ENCODE measurements around the gene BDKRB2. TPM values are rescaled to one million over a fixed set of nuclear protein-coding genes. Genes with fewer than 3 reads are reported as not detected.

The BDKRB2 gene
- total and polyA plus RNA-seq, 2 of the 8 experiments (the other 6 are each of a cell fraction or from before 2014, with no cell fraction given), result 0.13 to 0.21 TPM

DNA sequence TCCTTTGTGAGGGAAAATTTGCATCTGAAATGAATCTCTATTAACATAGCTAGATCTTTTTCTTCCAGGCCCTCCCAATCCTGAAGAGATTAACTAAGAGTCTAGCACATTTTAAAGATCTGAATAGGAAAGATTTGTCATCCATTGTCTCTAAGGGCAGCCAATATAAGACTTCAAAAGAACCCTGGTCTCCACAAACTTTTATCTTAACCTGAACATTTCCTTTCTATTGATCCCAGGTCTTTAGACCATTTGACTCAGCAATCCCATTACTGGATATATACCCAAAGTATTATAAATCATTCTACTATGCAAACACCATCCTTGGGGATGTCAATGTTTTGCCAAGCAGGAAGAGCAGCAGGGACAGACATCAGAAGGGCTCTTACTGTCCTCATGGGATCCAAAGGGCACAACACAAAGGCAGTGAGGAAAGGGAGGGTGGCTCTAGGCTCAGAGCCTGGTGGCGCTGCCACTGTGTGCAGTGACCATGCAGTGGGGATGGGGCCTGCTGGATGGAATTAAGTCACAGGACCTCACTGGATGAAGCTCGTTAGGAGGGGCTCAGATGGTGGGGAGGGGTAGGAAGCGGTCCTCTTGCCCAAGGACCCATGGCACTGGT is 12.7 kb upstream of the BDKRB2 start:
- Histone ChIP-seq H3K79me1 (ENCODE audit: low read depth, low read length) (no peaks in the 10 kb centered on the region), H4K91ac (replicated peaks; ENCODE audit: insufficient read length, low read length) (peak overlapping the region; percentile 70), H2BK20ac (ENCODE audit: low read length) (peak overlapping the region; percentile 95), H3K23ac (ENCODE audit: insufficient read length) (no peak overlapping the region), H3K14ac (ENCODE audit: insufficient read length) (no peak overlapping the region), H4K20me1 (replicated peaks in 1 of 2; ENCODE audit: control insufficient read depth in 1 of 2, insufficient read depth in 2 of 2, low read length in 2 of 2) (no peaks in the 10 kb centered on the region), H3K4me1 (replicated peaks in 1 of 4; ENCODE audit: control insufficient read depth in 3 of 4, insufficient read depth in 4 of 4, low read length in 3 of 4) (peaks cover 0 to 14% (median 6%) of the 10 kb centered on the region in 4 experiments; a peak in 5 of 7 replicates), H3K23me2 (ENCODE audit: low read depth, low read length) (no peaks in the 10 kb centered on the region), H2BK5ac (ENCODE audit: low read depth, low read length) (peak overlapping the region; percentile 75; the same call in 1 of the 2 replicates), H4K8ac (ENCODE audit: extremely low read depth, insufficient read depth, low read length) (no peak overlapping the region), H3K4ac (replicated peaks; ENCODE audit: insufficient read length, low read depth, low read length) (no peak overlapping the region), H2BK15ac (ENCODE audit: low read length) (peak overlapping the region; percentile 72; the same call in 1 of the 2 replicates), H3K79me2 (ENCODE audit: control insufficient read depth in 1 of 2, insufficient read depth in 2 of 2, low read length in 2 of 2) (no peaks in the 10 kb centered on the region), H2AFZ (ENCODE audit: low read length) (0 out of 2 replicates have a peak overlapping the region, but pooled peaks have one; percentile 58), H2BK120ac (replicated peaks; ENCODE audit: low read depth, low read length) (no peak overlapping the region), H3K4me2 (ENCODE audit: insufficient read depth in 1 of 2, low read depth in 2 of 2, low read length in 2 of 2) (no peak overlapping the region), H3K18ac (ENCODE audit: extremely low read depth, low read length) (peak overlapping the region; percentile 71), H4K5ac (ENCODE audit: insufficient read length, low read depth, low read length) (no peak overlapping the region), H3K36me3 (ENCODE audit: control insufficient read depth in 2 of 4, insufficient read depth in 4 of 4, low read length in 3 of 4) (no peaks in the 10 kb centered on the region), H3K9me3 (ENCODE audit: insufficient read depth in 2 of 2, low read depth in 1 of 2, low read length in 1 of 2) (no peaks in the 10 kb centered on the region), H2BK12ac (ENCODE audit: low read depth, low read length) (peak overlapping the region; percentile 80; the same call in 1 of the 2 replicates), H3K56ac (replicated peaks; ENCODE audit: insufficient read length, low read depth, low read length) (no peak overlapping the region), H3K27ac (ENCODE audit: low read depth, low read length) (no peak overlapping the region), H3K27me3 (replicated peaks in 1 of 4; ENCODE audit: control insufficient read depth in 3 of 4, extremely low read depth in 1 of 4, insufficient read depth in 3 of 4, low read length in 3 of 4) (no peaks in the 10 kb centered on the region), H3K4me3 (ENCODE audit: extremely low read depth in 1 of 4, insufficient read depth in 2 of 4, low read depth in 3 of 4, low read length in 4 of 4) (no peak overlapping the region), H2AK5ac (ENCODE audit: low read depth, low read length) (peak overlapping the region; percentile 95), H3K9ac (replicated peaks in 1 of 4; ENCODE audit: extremely low read depth in 1 of 4, low read depth in 3 of 4, low read length in 3 of 4) (no peak overlapping the region)
- WGBS, 2 experiments (ENCODE audit: extremely low coverage in 1 of 2, insufficient coverage in 1 of 2, insufficient read length in 1 of 2, insufficient replicate concordance in 2 of 2, low coverage in 1 of 2, low lambda C conversion rate in 2 of 2, missing lambda C conversion rate in 1 of 2), result 89% methylated on average over 3 of the region's 3 CpGs; no CpG with 5 or more reads in 1 of the 2 experiments
- DNase-seq (ENCODE audit: low read depth in 1 of 2, low spot score in 2 of 2), result no peak
- ChIA-PET CTCF (ENCODE audit: partially characterized antibody) (interaction anchor here (1.2 kb wide), 1 partner anchor 71 kb away, joined by 3 read pairs; no protein-coding TSS in a partner anchor), POLR2A (ENCODE audit: partially characterized antibody) (interaction anchor here (0.8 kb wide), 1 partner anchor 12 kb away, joined by 3 read pairs; no protein-coding TSS in a partner anchor)
- no peak for FAIRE-seq
- no peak for TF ChIP-seq BACH1 (IDR thresholded peaks at IDR 0.05; ENCODE audit: low read length)
- no peak for TF ChIP-seq EZH2 (IDR thresholded peaks at IDR 0.05; ENCODE audit: low read depth, low read length, severe bottlenecking)
- TF ChIP-seq TAF7 (optimal IDR thresholded peaks at IDR 0.05; ENCODE audit: borderline replicate concordance, low read depth, low read length), result no peak

Data from H1 (cell line).